Fibroblast of pulmonary artery (primary cell): ENCODE data around the gene CTH.
"Not testable (repeated sequence)": the region's sequence is repeated elsewhere in the genome, so short reads cannot be mapped to it uniquely, and the experiment has no call there.

Source experiments
- DNase-seq: peaks from one replicate; pipeline ENCODE4 v3.0.0-alpha.2; 2010; ENCODE audit warnings: low read depth
- H3K4me3 ChIP-seq: replicated peaks from 2 replicates; pipeline ENCODE4 v1.5.1; 2011; ENCODE audit warnings: low read depth, mild to moderate bottlenecking, control low read depth, low read length, moderate library complexity
- CTCF ChIP-seq: IDR thresholded peaks from 2 replicates; pipeline ENCODE4 v1.5.1; 2011; ENCODE audit warnings: mild to moderate bottlenecking, control low read depth, low read length, inconsistent platforms; ENCODE audit errors: missing control alignments

The CTH gene

DNA sequence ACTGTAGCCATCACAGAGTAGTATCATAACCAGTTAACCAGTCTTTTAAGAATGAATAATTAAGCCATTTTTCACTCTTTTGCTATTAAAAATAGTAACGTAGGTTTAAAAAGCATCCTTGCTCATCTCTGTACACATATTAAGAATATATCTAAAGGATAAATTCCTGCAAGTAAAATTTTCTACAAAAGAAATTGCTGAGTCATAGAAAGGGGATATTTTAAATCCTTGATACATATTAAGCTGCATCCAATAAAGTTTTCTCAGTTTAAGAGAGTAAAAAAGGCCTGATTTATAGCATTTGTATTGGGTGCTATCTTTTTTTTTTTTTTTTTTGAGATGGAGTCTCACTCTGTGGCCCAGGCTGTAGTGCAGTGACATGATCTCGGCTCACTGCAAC, 1.9 kb upstream of the CTH start:
- DNase-seq = no peak
- H3K4me3 ChIP-seq = no peak overlapping the region
- TF ChIP-seq CTCF = no peak

DNA sequence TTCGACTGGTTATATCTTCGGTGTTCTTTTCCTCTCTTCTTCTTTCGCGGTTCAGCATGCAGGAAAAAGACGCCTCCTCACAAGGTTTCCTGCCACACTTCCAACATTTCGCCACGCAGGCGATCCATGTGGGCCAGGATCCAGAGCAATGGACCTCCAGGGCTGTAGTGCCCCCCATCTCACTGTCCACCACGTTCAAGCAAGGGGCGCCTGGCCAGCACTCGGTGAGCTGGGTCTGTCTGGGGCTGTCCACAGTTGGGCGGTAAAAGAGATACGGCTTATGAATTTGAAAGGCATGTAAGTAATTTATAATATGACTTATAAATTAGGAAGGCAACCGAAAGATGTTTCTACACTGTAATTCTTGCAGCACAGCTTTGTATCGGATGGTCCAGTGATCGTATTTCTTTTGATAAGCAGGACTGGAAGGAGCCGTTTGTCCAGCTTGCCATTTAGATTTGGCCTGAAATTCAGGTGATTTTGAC, 334 bp downstream of the CTH start:
- peak overlapping the region; percentile 87 for H3K4me3 ChIP-seq
- TF ChIP-seq CTCF = no peak
- DNase-seq = no peak

- no peak overlapping the region for H3K4me3 ChIP-seq
- DNase-seq = no peak
- no peak for TF ChIP-seq CTCF
Measured at GRCh38 chr1:70415882-70416281, 4.8 kb downstream of the CTH start.

DNA sequence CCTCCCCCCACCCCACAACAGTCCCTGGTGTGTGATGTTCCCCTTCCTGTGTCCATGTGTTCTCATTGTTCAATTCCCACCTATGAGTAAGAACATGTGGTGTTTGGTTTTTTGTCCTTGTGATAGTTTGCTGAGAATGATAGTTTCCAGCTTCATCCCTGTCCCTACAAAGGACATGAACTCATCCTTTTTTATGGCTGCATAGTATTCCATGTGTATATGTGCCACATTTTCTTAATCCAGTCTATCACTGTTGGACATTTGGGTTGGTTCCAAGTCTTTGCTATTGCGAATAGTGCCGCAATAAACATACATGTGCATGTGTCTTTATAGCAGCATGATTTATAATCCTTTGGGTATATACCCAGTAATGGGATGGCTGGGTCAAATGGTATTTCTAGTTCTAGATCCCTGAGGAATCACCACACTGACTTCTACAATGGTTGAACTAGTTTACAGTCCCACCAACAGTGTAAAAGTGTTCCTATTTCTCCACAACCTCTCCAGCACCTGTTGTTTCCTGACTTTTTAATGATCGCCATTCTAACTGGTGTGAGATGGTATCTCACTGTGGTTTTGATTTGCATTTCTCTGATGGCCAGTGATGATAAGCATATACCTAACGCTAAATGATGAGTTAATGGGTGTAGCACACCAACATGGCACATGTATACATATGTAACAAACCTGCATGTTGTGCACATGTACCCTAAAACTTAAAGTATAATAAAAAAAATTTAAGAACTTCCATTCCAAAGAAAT, 8.1 kb downstream of the CTH start:
- not testable (repeated sequence) for H3K4me3 ChIP-seq, DNase-seq

- no peak for DNase-seq
- TF ChIP-seq CTCF = no peak
- H3K4me3 ChIP-seq = no peak overlapping the region
Measured at GRCh38 chr1:70420320-70420719, 9.3 kb downstream of the CTH start.

- no peak overlapping the region for H3K4me3 ChIP-seq
- no peak for DNase-seq
- TF ChIP-seq CTCF = no peak
Measured at GRCh38 chr1:70426154-70427131, 15.4 kb downstream of the CTH start.

DNA sequence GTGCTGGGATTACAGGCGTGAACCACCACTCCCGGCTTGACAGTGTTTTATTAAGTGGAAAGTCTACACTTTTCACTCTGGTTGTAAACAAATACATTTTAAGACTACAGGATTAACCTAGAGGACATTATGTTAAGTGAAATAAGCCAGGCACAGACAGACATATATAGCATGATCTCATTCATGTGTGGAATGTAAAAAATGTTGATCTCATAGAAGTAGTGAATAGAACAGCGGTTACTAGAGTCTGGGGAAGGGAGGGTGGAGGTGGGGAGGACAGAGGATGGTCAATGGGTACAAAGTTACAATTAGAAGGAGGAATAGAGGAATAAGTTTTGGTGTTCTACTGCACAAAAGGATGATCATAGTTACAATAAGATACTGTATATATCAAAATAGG, 16.9 kb downstream of the CTH start:
- no peak for TF ChIP-seq CTCF
- peak; percentile 33 for DNase-seq
- no peak overlapping the region for H3K4me3 ChIP-seq
